ENCODE measurements around the gene APOO. TPM values are rescaled to one million over a fixed set of nuclear protein-coding genes. Genes with fewer than 3 reads are reported as not detected.
"Not testable (repeated sequence)": the region's sequence is repeated elsewhere in the genome, so short reads cannot be mapped to it uniquely, and the experiment has no call there.

Gene APOO
- total and polyA plus RNA-seq, 2 experiments from 2014 or later = 32.8 to 72.4 TPM

- not testable (repeated sequence) for H3K36me3 ChIP-seq (ENCODE audit: insufficient read depth); DNase-seq (ENCODE audit: low spot score); H3K27me3 Mint-ChIP-seq (ENCODE audit: insufficient read depth, low read depth, poor library complexity); H2AFZ ChIP-seq; H3K4me2 ChIP-seq; H3K36me3 Mint-ChIP-seq (ENCODE audit: low read depth); H3K4me3 Mint-ChIP-seq; H3K9me2 ChIP-seq (ENCODE audit: insufficient read depth); H3K4me3 ChIP-seq; H4K20me1 ChIP-seq (replicated peaks; ENCODE audit: insufficient read depth); H3K27me3 ChIP-seq (ENCODE audit: insufficient read depth); H3K9me3 Mint-ChIP-seq; H3K27ac Mint-ChIP-seq; H3K27ac ChIP-seq (ENCODE audit: low read depth); ATAC-seq; H3F3A ChIP-seq (replicated peaks; ENCODE audit: low read depth)
- Histone ChIP-seq H3K4me1 (ENCODE audit: insufficient read depth) (peaks cover 12% of the 10 kb centered on the region; the same call in 1 of the 2 replicates), H3K79me2 (replicated peaks; ENCODE audit: insufficient read depth) (peaks cover 38% of the 10 kb centered on the region)
- H3K4me1 Mint-ChIP-seq = peaks cover 13% of the 10 kb centered on the region; the same call in 2 of the 3 replicates
Observed at GRCh38 chrX:23896539-23896938, 11.2 kb downstream of the APOO start.

GRCh38 chrX:23894993-23895392 lies 12.7 kb downstream of the APOO start:
- H3K79me2 ChIP-seq (replicated peaks; ENCODE audit: insufficient read depth) = peaks cover 25% of the 10 kb centered on the region
- H3K4me2 ChIP-seq; H3K4me3 Mint-ChIP-seq; H3F3A ChIP-seq (replicated peaks; ENCODE audit: low read depth); H4K20me1 ChIP-seq (replicated peaks; ENCODE audit: insufficient read depth); H2AFZ ChIP-seq; H3K27me3 ChIP-seq (ENCODE audit: insufficient read depth); H3K27me3 Mint-ChIP-seq (ENCODE audit: insufficient read depth, low read depth, poor library complexity); H3K4me1 Mint-ChIP-seq; H3K27ac ChIP-seq (ENCODE audit: low read depth); ATAC-seq; DNase-seq (ENCODE audit: low spot score); H3K9me3 Mint-ChIP-seq; H3K27ac Mint-ChIP-seq; H3K4me3 ChIP-seq; H3K36me3 Mint-ChIP-seq (ENCODE audit: low read depth); H3K9me2 ChIP-seq (ENCODE audit: insufficient read depth); H3K36me3 ChIP-seq (ENCODE audit: insufficient read depth): not testable (repeated sequence)
- peaks cover 10% of the 10 kb centered on the region; the same call in 1 of the 2 replicates for H3K4me1 ChIP-seq (ENCODE audit: insufficient read depth)

- H3K27me3 Mint-ChIP-seq (ENCODE audit: insufficient read depth, low read depth, poor library complexity) = no peaks in the 10 kb centered on the region
- Histone ChIP-seq H3K4me2 (no peak overlapping the region), H3K27me3 (ENCODE audit: insufficient read depth) (no peaks in the 10 kb centered on the region), H3K79me2 (replicated peaks; ENCODE audit: insufficient read depth) (no peaks in the 10 kb centered on the region), H3K4me1 (ENCODE audit: insufficient read depth) (no peaks in the 10 kb centered on the region), H3K36me3 (ENCODE audit: insufficient read depth) (no peaks in the 10 kb centered on the region), H3K4me3 (no peak overlapping the region), H4K20me1 (replicated peaks; ENCODE audit: insufficient read depth) (no peaks in the 10 kb centered on the region), H2AFZ (no peak overlapping the region), H3F3A (replicated peaks; ENCODE audit: low read depth) (no peaks in the 10 kb centered on the region), H3K9me2 (ENCODE audit: insufficient read depth) (no peaks in the 10 kb centered on the region), H3K27ac (ENCODE audit: low read depth) (no peak overlapping the region)
- ATAC-seq (no peak), DNase-seq (ENCODE audit: low spot score) (no peak)
- H3K36me3 Mint-ChIP-seq (ENCODE audit: low read depth) = no peaks in the 10 kb centered on the region
- no peak overlapping the region for H3K4me3 Mint-ChIP-seq
- TF ChIP-seq, protein P1, sequence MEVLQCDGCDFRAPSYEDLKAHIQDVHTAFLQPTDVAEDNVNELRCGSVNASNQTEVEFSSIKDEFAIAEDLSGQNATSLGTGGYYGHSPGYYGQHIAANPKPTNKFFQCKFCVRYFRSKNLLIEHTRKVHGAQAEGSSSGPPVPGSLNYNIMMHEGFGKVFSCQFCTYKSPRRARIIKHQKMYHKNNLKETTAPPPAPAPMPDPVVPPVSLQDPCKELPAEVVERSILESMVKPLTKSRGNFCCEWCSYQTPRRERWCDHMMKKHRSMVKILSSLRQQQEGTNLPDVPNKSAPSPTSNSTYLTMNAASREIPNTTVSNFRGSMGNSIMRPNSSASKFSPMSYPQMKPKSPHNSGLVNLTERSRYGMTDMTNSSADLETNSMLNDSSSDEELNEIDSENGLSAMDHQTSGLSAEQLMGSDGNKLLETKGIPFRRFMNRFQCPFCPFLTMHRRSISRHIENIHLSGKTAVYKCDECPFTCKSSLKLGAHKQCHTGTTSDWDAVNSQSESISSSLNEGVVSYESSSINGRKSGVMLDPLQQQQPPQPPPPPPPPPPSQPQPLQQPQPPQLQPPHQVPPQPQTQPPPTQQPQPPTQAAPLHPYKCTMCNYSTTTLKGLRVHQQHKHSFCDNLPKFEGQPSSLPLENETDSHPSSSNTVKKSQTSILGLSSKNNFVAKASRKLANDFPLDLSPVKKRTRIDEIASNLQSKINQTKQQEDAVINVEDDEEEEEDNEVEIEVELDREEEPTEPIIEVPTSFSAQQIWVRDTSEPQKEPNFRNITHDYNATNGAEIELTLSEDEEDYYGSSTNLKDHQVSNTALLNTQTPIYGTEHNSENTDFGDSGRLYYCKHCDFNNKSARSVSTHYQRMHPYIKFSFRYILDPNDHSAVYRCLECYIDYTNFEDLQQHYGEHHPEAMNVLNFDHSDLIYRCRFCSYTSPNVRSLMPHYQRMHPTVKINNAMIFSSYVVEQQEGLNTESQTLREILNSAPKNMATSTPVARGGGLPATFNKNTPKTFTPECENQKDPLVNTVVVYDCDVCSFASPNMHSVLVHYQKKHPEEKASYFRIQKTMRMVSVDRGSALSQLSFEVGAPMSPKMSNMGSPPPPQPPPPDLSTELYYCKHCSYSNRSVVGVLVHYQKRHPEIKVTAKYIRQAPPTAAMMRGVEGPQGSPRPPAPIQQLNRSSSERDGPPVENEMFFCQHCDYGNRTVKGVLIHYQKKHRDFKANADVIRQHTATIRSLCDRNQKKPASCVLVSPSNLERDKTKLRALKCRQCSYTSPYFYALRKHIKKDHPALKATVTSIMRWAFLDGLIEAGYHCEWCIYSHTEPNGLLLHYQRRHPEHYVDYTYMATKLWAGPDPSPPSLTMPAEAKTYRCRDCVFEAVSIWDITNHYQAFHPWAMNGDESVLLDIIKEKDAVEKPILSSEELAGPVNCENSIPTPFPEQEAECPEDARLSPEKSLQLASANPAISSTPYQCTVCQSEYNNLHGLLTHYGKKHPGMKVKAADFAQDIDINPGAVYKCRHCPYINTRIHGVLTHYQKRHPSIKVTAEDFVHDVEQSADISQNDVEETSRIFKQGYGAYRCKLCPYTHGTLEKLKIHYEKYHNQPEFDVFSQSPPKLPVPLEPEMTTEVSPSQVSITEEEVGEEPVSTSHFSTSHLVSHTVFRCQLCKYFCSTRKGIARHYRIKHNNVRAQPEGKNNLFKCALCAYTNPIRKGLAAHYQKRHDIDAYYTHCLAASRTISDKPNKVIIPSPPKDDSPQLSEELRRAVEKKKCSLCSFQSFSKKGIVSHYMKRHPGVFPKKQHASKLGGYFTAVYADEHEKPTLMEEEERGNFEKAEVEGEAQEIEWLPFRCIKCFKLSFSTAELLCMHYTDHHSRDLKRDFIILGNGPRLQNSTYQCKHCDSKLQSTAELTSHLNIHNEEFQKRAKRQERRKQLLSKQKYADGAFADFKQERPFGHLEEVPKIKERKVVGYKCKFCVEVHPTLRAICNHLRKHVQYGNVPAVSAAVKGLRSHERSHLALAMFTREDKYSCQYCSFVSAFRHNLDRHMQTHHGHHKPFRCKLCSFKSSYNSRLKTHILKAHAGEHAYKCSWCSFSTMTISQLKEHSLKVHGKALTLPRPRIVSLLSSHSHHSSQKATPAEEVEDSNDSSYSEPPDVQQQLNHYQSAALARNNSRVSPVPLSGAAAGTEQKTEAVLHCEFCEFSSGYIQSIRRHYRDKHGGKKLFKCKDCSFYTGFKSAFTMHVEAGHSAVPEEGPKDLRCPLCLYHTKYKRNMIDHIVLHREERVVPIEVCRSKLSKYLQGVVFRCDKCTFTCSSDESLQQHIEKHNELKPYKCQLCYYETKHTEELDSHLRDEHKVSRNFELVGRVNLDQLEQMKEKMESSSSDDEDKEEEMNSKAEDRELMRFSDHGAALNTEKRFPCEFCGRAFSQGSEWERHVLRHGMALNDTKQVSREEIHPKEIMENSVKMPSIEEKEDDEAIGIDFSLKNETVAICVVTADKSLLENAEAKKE (CRISPR knock-in tag; IDR thresholded peaks at IDR 0.05) = no peak
- TF ChIP-seq, protein P2, sequence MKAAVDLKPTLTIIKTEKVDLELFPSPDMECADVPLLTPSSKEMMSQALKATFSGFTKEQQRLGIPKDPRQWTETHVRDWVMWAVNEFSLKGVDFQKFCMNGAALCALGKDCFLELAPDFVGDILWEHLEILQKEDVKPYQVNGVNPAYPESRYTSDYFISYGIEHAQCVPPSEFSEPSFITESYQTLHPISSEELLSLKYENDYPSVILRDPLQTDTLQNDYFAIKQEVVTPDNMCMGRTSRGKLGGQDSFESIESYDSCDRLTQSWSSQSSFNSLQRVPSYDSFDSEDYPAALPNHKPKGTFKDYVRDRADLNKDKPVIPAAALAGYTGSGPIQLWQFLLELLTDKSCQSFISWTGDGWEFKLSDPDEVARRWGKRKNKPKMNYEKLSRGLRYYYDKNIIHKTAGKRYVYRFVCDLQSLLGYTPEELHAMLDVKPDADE (IDR thresholded peaks at IDR 0.05) = no peak
- TF ChIP-seq, protein P3, sequence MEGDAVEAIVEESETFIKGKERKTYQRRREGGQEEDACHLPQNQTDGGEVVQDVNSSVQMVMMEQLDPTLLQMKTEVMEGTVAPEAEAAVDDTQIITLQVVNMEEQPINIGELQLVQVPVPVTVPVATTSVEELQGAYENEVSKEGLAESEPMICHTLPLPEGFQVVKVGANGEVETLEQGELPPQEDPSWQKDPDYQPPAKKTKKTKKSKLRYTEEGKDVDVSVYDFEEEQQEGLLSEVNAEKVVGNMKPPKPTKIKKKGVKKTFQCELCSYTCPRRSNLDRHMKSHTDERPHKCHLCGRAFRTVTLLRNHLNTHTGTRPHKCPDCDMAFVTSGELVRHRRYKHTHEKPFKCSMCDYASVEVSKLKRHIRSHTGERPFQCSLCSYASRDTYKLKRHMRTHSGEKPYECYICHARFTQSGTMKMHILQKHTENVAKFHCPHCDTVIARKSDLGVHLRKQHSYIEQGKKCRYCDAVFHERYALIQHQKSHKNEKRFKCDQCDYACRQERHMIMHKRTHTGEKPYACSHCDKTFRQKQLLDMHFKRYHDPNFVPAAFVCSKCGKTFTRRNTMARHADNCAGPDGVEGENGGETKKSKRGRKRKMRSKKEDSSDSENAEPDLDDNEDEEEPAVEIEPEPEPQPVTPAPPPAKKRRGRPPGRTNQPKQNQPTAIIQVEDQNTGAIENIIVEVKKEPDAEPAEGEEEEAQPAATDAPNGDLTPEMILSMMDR (conservative IDR thresholded peaks at IDR 0.05; ENCODE audit: low read depth in 2 of 2) = no peak
- TF ChIP-seq EZH2phosphoT487 (IDR thresholded peaks at IDR 0.05; ENCODE audit: unreplicated experiment) (no peak), EZH2 (IDR thresholded peaks at IDR 0.05; ENCODE audit: low read depth, unreplicated experiment) (no peak)
- H3K4me1 Mint-ChIP-seq = peaks cover 2% of the 10 kb centered on the region; the same call in 1 of the 3 replicates
- no peak overlapping the region for H3K27ac Mint-ChIP-seq
- no peaks in the 10 kb centered on the region for H3K9me3 Mint-ChIP-seq
Observed at GRCh38 chrX:23890933-23891332, 16.8 kb downstream of the APOO start.
